Gastrocnemius medialis (tissue), 4 donors: ENCODE results near the gene GADD45G.

Source experiments
- CTCF ChIP-seq, 5 experiments: fragments of 450-650 bp in 3 of 5; fragments of 200-600 bp in 2 of 5; sonication (generic) in 2 of 5; IDR thresholded peaks in 4 of 5; conservative IDR thresholded peaks in 1 of 5; 1 replicate in 4 of 5; 2 replicates in 1 of 5; pipeline ENCODE4 v1.5.1; 2016 to 2019; ENCODE audit warnings: antibody characterized with exemption in 5 of 5, mild to moderate bottlenecking in 3 of 5, moderate library complexity in 3 of 5
- POLR2A ChIP-seq, 2 donors: fragments of 450-650 bp; IDR thresholded peaks; one replicate each; pipeline ENCODE4 v1.6.1; 2017; ENCODE audit warnings: antibody characterized with exemption in 2 of 2, mild to moderate bottlenecking in 2 of 2, moderate library complexity in 2 of 2

DNA sequence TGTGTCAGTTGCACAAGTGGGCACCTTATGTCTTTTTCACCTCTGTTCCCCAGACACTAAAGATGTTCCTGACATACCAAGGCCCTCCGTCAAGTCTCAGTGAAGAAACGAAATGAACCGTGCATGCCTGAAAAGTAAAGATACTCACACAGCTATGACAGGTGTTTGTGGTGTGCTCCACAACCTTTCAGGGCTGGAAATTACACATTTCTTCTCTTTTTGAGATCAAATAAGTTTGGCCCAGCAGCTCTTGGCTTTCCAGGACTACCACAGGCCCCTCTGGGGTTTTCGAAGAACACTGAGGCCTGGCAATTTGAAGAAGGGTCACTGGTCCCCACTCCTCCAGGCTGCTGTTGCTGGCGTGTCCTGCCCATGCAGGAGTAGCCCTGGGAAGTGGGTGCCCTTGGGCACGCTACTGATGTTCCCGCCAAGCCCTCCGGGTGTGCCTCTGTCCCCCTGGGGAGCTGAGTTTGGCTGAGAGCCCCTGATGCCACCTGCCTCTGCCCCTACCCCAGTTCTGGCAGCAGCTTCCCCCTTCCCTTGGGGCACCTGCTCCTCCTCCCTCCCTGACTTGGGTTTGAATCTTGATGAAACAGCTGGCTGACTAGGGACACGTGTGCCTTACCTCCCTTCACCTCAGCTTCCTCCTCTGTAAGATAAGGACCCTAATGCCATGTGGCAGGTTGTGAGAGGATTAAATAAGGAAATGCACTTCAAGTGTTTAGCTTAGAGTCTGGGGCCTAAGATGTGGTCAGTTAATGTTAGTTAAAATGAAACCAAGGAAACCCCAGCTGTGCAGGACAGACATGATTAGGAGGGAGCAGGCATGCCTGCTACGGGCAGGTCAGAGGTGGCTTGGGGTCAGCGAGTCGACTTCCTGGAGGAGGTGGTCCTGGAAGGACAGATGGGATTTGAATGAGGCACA is 49.1 kb upstream of the GADD45G start:
- TF ChIP-seq CTCF (IDR thresholded peaks at IDR 0.05 in 4 of 5, conservative IDR thresholded peaks at IDR 0.05 in 1 of 5) = no peak
- TF ChIP-seq POLR2A (IDR thresholded peaks at IDR 0.05) = no peak
